DOHH2 (cell line): Measurements from ENCODE around the gene CPT2.

Experiments used
- H3F3A ChIP-seq: fragments of 200-600 bp; sonication (generic), shearing (Covaris generic); 2 replicates; pipeline ENCODE4 v1.6.0; 2016; ENCODE audit warnings: antibody characterized with exemption, mild to moderate bottlenecking; ENCODE audit not compliant: control insufficient read depth, insufficient read depth
- H3K27ac ChIP-seq: fragments of 200-600 bp; sonication (generic); 2 replicates; pipeline ENCODE4 v1.5.1; 2014; ENCODE audit warnings: low read depth, mild to moderate bottlenecking, low read length, moderate library complexity
- H3K27me3 ChIP-seq: fragments of 200-600 bp; sonication (generic); 2 replicates; pipeline ENCODE4 v1.6.1; 2014; ENCODE audit warnings: mild to moderate bottlenecking, low read length, mixed read lengths; ENCODE audit not compliant: control insufficient read depth
- H3K36me3 ChIP-seq: fragments of 200-600 bp; sonication (generic); 2 replicates; pipeline ENCODE4 v1.6.1; 2014; ENCODE audit warnings: mild to moderate bottlenecking, low read length, moderate library complexity, mixed read lengths; ENCODE audit not compliant: control insufficient read depth
- H3K4me1 ChIP-seq: fragments of 200-600 bp; sonication (generic); 2 replicates; pipeline ENCODE4 v1.6.1; 2014; ENCODE audit warnings: mild to moderate bottlenecking, low read length, mixed read lengths; ENCODE audit not compliant: control insufficient read depth
- H3K4me2 ChIP-seq: fragments of 200-600 bp; sonication (generic); 2 replicates; pipeline ENCODE4 v1.6.0; 2014; ENCODE audit warnings: mild to moderate bottlenecking, low read length, moderate library complexity
- H3K4me3 ChIP-seq: fragments of 200-600 bp; sonication (generic); 2 replicates; pipeline ENCODE4 v1.5.1; 2014; ENCODE audit warnings: mild to moderate bottlenecking, low read length, mixed read lengths
- H3K79me2 ChIP-seq: fragments of 200-600 bp; sonication (generic); 2 replicates; pipeline ENCODE4 v1.6.1; 2014; ENCODE audit warnings: mild to moderate bottlenecking, low read length, mixed read lengths; ENCODE audit not compliant: control insufficient read depth
- H3K9me2 ChIP-seq: fragments of 200-600 bp; sonication (generic); replicated peaks from 2 replicates; pipeline ENCODE4 v1.6.1; 2014; ENCODE audit warnings: mild to moderate bottlenecking, low read length, mixed read lengths; ENCODE audit not compliant: control insufficient read depth
- H3K9me3 ChIP-seq: fragments of 200-600 bp; sonication (generic); 2 replicates; pipeline ENCODE4 v1.6.1; 2014; ENCODE audit warnings: antibody characterized with exemption, low read length, mixed read lengths; ENCODE audit not compliant: control insufficient read depth, insufficient read depth
- H4K20me1 ChIP-seq: fragments of 200-600 bp; sonication (generic); 2 replicates; pipeline ENCODE4 v1.6.0; 2014; ENCODE audit warnings: low read depth, mild to moderate bottlenecking, antibody characterized with exemption, low read length, moderate library complexity; ENCODE audit not compliant: control insufficient read depth, insufficient read depth
- CTCF ChIP-seq: fragments of 200-600 bp; sonication (generic); IDR thresholded peaks from one replicate; pipeline ENCODE4 v1.5.1; 2014; ENCODE audit warnings: antibody characterized with exemption, mild to moderate bottlenecking, low read depth, low read length; ENCODE audit not compliant: poor library complexity, severe bottlenecking
- EZH2phosphoT487 ChIP-seq: fragments of 200-600 bp; sonication (generic); IDR thresholded peaks from 2 replicates; pipeline ENCODE4 v1.6.1; 2017; ENCODE audit warnings: borderline replicate concordance, mild to moderate bottlenecking, antibody characterized with exemption, low read length, moderate library complexity, mixed read lengths

CPT2 gene

GRCh38 chr1:53176452-53177208, 20.0 kb upstream of the CPT2 start:
- H3K9me3 ChIP-seq = no peaks in the 10 kb centered on the region
- no peaks in the 10 kb centered on the region for H3K36me3 ChIP-seq
- no peaks in the 10 kb centered on the region for H3K79me2 ChIP-seq
- H3K27ac ChIP-seq = no peak overlapping the region
- no peak overlapping the region for H3K4me3 ChIP-seq
- no peaks in the 10 kb centered on the region for H3F3A ChIP-seq
- TF ChIP-seq CTCF = no peak
- no peak for TF ChIP-seq EZH2phosphoT487
- H3K4me1 ChIP-seq = peaks cover 13% of the 10 kb centered on the region
- H3K4me2 ChIP-seq = no peak overlapping the region
- no peaks in the 10 kb centered on the region for H4K20me1 ChIP-seq
- no peaks in the 10 kb centered on the region for H3K9me2 ChIP-seq
- peaks cover 41% of the 10 kb centered on the region for H3K27me3 ChIP-seq

GRCh38 chr1:53180226-53180625, 16.4 kb upstream of the CPT2 start:
- no peaks in the 10 kb centered on the region for H3K9me3 ChIP-seq
- TF ChIP-seq EZH2phosphoT487 = no peak
- no peak for TF ChIP-seq CTCF
- no peaks in the 10 kb centered on the region for H3F3A ChIP-seq
- no peak overlapping the region for H3K4me2 ChIP-seq
- no peaks in the 10 kb centered on the region for H3K36me3 ChIP-seq
- H3K27me3 ChIP-seq = peaks cover 45% of the 10 kb centered on the region
- peaks cover 4% of the 10 kb centered on the region; the same call in 1 of the 2 replicates for H3K4me1 ChIP-seq
- no peaks in the 10 kb centered on the region for H3K79me2 ChIP-seq
- no peak overlapping the region for H3K27ac ChIP-seq
- H3K4me3 ChIP-seq = no peak overlapping the region
- no peaks in the 10 kb centered on the region for H4K20me1 ChIP-seq
- H3K9me2 ChIP-seq = no peaks in the 10 kb centered on the region

GRCh38 chr1:53180951-53181350, 15.7 kb upstream of the CPT2 start:
- Histone ChIP-seq H4K20me1 (no peaks in the 10 kb centered on the region), H3K4me1 (peaks cover 7% of the 10 kb centered on the region; the same call in 1 of the 2 replicates), H3F3A (no peaks in the 10 kb centered on the region), H3K27ac (no peak overlapping the region), H3K36me3 (no peaks in the 10 kb centered on the region), H3K9me2 (no peaks in the 10 kb centered on the region), H3K4me2 (no peak overlapping the region), H3K79me2 (no peaks in the 10 kb centered on the region), H3K27me3 (peaks cover 39% of the 10 kb centered on the region), H3K4me3 (no peak overlapping the region), H3K9me3 (no peaks in the 10 kb centered on the region)
- TF ChIP-seq EZH2phosphoT487 (no peak), CTCF (no peak)
